ENCODE measurements around the gene ZCCHC8.

ZCCHC8 gene

DNA sequence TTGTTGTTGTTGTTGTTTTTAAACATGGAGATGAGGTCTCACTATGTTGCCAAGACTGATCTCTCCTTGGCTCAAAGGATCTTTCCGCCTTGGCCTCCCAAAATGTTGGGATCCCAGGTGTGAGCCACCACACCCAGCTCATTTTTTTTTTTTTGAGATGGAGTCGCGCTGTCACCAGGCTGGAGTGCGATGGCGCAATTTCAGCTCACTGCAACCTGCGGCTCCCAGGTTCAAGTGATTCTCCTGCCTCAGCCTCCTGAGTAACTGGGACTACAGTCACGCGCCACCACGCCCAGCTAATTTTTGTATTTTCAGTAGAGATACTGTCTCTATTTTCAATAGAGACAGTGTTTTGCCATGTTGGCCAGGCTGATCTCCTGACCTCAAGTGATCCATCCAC lies 73.3 kb downstream of the ZCCHC8 start:
- DNase-seq (ENCODE audit: low spot score): no peak

DNA sequence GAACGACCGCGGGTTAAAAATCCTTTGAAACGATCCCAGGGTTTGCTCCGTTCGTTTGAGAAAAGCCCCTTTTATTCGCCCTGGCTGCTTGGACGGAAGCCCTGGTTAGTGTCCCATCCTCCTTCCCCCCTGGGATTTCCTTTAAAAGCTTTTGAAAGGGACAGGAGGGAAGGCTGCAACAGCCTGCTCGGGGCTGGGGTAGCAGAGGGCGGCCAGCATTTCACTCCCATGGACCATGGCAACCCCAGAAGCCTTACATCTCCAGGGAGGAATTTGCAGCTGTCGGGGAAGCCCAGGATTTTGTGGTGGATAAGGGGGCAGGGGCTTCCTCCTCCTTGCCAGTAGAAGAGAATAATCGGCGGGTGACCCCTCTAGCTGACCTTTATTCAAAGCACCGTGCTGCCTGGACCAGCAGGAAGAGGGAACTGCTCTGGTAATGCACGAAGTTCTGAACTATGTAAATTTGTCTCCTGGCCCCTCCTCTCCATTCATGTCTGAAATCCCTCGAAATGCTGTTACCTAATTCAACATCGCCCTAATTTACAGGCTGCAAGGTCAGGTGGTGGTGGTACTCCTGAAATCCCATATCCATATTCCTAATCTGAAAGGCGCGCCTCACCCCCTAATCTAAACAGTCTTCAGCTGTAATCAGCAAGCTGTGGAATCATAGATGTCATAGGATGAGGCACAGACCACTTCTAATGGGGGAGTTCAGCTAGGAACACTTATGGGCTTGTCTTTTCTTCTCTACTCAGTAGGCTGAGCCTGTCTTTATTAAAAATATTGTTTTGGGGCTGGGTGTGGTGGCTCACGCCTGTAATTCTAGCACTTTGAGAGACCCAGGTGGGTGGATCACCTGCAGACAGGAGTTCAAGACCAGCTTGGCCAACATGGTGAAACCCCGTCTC lies 77.2 kb downstream of the ZCCHC8 start:
- DNase-seq (ENCODE audit: low spot score): peak; percentile 79

DNA sequence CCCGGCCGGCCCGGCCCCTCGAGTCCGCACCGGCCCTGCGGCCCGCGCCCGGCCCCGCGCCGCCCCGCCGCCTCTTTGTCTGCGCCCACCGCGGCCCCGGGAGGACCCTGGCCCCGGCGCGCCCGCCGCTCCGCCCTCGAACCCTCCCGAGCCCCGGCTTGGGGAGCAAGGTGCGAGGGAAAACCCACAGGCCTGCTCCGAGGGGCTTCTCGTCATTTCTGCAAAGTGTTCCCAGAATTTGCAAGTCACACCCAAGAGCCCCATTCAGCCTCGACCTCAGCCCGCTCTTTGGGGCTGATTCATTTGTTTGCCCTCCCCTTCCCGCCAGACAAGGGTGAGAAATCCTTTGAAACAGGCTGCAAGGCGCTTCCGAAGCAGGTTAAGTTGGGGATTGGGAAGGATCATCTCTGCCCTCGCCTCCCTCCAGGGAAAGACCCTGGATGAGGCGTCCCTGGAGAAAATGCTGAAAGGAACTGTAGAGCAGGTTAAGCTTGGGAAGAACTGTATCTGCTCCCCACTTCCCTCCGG lies 77.9 kb downstream of the ZCCHC8 start:
- peak; percentile 62 for DNase-seq (ENCODE audit: low spot score)

DNA sequence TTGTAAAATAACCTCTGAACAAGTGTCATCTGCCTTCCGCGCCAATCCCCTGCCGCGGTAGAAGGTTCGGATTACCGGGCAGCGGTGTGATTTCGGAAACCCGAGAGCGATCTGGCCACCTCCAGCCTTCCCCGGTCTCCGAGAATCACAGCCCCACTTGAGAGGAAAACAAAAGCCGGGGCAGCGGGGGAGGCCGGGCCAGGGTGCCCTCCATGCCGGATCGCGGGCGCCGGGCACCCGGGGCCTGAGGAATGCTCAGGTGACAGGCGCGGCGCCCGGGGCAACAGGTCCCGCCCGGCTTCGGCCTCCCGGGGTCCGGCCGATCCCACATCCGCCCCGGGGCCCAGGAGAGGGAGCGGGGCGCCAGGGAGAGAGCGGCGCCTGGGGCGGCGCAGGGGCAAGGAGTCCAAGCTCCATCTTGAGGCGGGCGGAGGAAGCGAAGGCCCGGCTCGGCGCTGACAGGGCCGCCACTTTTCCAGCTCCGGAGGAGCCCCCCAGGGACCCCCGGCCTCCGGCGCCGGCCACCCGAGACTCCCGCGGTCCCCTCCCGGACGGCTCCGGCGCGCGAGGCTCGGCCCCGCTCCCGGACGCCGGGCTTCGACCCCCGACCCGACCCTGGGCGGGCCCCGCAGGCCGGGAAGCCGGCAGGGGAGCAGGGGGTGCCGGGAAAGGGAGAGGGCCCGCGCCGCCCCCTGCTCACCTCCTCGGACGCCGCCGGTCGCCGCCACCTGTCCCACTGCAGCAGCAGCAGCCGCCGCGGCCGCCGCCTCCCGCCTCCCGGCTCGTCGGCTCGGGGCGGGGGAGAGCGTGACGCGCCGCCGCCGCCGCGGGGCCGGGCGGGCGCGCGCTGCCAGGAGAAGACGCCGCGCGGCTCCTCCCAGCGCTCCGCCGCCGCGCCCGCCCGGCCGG lies 78.7 kb downstream of the ZCCHC8 start, which contains the start of gene CLIP1:
CLIP1 (minus strand) TSS at position 849 of the 909 bp plus-strand sequence. CDS start 42,217 bp downstream, outside the sequence.
- peak; percentile 63 for DNase-seq (ENCODE audit: low spot score)

Small RNA genes within 50 kb of the gene (small RNA-seq; reads per million reads assigned to genes)
- 0.08 to 0.49 reads per million in 2 experiments for gene RF00411

Data from SK-N-DZ (cell line).